RWPE1 (cell line): ENCODE results near the gene TBXT.

Experiments
- CTCF ChIA-PET: fragments of 350-600 bp; sonication (Branson Sonifier 250); formaldehyde crosslinking; extraction: SDS; loops from one replicate; lab custom pipeline; 2021; lab: Yijun Ruan, JAX
- POLR2A ChIA-PET: fragments of 400-600 bp; formaldehyde crosslinking; extraction: SDS; loops from one replicate; lab custom pipeline; 2020; ENCODE audit warnings: antibody characterized with exemption; ENCODE audit not compliant: low non-redundant PET; lab: Yijun Ruan, JAX
- DNase-seq: peaks from one replicate; pipeline ENCODE4 v3.0.0; 2012; ENCODE audit warnings: low spot score
- H3K27ac ChIP-seq: fragments of 450-650 bp; 2 replicates; pipeline ENCODE4 v1.5.1; 2017
- TF ChIP-seq, protein P1 (sequence below): fragments of 450-650 bp; conservative IDR thresholded peaks from 2 replicates; pipeline ENCODE4 v1.5.1; 2017; ENCODE audit warnings: low read depth, mild to moderate bottlenecking

The TBXT gene, protein sequence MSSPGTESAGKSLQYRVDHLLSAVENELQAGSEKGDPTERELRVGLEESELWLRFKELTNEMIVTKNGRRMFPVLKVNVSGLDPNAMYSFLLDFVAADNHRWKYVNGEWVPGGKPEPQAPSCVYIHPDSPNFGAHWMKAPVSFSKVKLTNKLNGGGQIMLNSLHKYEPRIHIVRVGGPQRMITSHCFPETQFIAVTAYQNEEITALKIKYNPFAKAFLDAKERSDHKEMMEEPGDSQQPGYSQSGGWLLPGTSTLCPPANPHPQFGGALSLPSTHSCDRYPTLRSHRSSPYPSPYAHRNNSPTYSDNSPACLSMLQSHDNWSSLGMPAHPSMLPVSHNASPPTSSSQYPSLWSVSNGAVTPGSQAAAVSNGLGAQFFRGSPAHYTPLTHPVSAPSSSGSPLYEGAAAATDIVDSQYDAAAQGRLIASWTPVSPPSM

DNA sequence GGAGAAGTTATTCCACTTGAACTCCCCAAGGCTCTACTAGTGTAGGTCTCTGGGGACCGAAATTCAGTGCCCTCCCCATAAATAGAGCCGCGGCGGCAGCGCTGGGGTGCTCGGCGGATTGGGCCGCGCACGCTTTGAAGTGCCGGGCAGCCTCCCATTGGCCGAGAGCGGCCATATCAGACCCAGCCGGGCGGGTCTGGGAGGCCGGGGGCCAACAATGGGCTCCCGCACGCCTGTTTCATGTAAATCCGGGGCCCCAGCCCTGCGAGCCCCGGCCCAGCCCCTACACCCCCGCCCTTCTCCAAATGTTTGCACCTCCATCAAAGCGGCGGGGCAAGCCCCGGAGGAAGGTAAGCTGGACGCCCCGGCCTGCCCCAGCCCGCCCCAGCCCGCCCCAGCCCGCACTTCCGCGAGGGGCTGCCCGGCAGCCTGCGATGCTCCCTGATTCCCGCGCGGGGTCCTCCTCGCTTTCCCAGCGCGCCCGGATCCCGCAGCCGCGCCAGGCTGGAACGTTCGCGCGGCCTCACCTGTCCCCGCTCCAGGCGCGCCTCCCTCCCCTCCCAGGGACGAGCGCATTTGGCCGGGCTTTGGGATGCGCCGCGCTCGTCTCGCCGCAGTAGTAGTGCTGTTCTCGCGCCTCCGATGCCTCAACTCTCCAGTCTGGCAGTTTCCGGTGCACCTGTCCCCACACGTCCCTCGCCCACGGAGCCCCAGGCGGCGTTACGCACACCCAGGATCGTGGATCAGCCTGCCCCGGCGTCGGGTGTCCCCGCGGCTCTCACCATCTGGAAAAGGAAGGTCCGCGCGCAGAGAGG, at the start of gene TBXT:
Gene TBXT (minus strand): TSS at position 51 of the 815 bp plus-strand sequence. CDS start 260 bp downstream, outside the sequence.
- H3K27ac ChIP-seq, result no peak within 1 kb of the TSS
- POLR2A ChIA-PET, result no interaction called here
- DNase-seq, result no peak
- TF ChIP-seq, protein P1, sequence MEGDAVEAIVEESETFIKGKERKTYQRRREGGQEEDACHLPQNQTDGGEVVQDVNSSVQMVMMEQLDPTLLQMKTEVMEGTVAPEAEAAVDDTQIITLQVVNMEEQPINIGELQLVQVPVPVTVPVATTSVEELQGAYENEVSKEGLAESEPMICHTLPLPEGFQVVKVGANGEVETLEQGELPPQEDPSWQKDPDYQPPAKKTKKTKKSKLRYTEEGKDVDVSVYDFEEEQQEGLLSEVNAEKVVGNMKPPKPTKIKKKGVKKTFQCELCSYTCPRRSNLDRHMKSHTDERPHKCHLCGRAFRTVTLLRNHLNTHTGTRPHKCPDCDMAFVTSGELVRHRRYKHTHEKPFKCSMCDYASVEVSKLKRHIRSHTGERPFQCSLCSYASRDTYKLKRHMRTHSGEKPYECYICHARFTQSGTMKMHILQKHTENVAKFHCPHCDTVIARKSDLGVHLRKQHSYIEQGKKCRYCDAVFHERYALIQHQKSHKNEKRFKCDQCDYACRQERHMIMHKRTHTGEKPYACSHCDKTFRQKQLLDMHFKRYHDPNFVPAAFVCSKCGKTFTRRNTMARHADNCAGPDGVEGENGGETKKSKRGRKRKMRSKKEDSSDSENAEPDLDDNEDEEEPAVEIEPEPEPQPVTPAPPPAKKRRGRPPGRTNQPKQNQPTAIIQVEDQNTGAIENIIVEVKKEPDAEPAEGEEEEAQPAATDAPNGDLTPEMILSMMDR, result no peak
- CTCF ChIA-PET, result no interaction called here

DNA sequence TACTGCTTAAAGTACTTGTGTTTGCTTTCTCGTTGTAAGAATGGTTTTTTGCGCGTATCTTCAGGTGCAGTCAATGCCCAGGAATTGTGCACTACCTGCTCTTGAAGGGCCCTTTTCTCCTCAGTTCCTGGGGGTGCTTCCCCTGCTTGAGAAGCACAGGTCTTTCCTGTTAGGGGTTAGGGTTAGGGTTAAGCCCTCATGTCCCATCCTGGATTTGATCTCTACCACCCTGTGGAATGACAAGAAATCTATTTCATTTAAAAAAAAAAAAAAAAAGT, 39.6 kb upstream of the TBXT start:
- H3K27ac ChIP-seq, result no peak overlapping the region
- ChIA-PET CTCF (no interaction called here), POLR2A (no interaction called here)
- no peak for DNase-seq
- TF ChIP-seq, protein P1, result no peak

DNA sequence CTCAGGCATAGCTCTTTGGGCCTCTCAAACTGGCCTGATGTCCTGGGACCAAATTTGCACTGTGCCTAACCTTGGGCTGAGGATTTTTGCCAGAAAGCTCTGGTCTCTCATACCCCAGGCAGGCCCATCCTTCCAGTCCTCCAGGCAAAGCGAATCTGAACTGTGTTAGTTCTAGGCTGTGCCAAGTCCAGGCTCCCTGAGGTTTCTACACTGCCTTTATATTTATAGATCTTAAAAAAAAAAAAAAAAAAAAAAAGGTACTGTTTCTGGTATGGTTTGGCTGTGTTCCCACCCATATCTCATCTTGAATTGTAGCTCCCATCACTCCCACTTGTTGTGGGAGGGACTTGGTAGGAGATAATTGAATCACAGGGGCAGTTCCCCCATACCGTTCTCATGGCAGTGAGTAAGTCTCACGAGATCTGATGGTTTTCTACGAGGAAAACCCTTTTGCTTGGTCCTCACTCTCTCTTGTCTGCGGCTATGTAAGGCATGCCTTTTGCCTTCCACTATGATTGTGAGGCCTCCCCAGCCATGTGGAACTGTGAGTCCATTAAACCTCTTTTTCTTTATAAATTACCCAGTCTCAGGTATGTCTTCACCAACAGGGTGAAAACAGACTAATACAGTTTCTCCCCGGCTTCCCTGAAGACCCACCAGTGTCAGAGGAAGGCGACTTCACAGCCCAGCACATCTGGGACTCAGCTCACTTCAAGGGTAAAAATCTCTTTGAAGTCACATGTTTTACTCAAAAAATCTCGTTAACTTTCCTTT, 39.0 kb upstream of the TBXT start:
- no peak for DNase-seq
- POLR2A ChIA-PET, result no interaction called here
- TF ChIP-seq, protein P1, result no peak
- CTCF ChIA-PET, result interaction anchor here (0.7 kb wide), 1 partner anchor 398 kb away, joined by 3 read pairs; no protein-coding TSS in a partner anchor
- H3K27ac ChIP-seq, result no peak overlapping the region

DNA sequence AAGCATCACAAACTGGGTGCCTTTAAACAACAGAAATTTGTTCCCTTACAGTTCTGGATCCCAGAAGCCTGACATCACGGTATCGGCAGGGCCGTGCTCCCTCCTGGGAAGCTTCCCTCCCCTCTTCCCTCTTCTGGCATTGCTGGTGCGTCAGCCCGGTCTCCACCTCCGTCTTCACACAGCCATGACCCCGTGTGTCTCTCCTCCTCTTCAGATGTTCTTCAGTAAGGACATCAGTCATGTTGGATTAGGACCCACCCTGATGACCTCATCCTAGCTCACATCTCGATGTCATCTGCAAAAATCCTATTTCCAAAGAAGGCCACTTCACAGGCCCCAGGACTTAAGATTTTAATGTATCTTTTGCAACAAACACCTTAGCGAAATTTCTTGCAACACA, 38.4 kb upstream of the TBXT start:
- CTCF ChIA-PET, result interaction anchor here (0.7 kb wide), 1 partner anchor 397 kb away, joined by 3 read pairs; no protein-coding TSS in a partner anchor

DNA sequence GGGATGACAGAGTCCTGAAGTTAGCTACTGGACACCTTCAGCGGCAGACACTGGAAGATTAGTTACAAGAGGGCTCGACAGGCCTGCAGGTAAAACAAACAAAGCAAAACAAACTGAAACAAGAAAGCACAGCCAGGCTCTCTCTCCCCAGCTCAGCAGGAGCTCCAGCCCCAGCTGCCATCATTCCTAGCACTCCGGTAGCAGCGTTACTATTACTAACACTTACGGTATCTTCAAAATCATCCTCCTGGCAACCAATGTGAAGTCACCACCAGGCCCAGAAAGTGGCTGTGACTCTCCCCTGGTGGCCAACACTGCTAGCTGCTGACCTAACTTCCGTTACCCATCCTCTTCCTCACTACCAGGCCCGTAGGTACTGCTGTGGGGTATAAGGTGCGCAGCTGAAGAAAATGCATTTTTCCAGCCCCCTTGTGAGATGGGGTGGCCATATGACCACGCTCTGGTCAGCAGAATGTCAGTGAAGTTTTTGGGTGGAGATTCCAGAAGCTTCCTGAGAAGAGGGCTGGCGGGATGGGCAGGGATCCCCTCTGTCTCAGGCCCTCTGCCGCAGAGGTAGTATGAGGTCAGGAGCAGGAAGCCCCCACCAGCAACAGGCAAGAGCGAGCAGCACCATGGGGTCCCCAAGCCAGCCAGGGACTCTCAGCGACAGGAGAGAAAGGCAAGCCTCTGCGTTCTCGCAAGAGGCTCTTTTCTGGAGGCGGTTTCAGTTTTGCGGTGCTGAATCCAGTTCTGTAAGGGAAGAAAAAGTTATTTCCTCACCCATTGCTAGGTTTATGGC, 37.4 kb upstream of the TBXT start:
- ChIA-PET CTCF (no interaction called here), POLR2A (no interaction called here)
- DNase-seq, result no peak

More for the DNA sequence above, 38.4 kb upstream of the TBXT start:
- no peak overlapping the region for H3K27ac ChIP-seq
- TF ChIP-seq, protein P1, result no peak
- no peak for DNase-seq
- POLR2A ChIA-PET, result no interaction called here

More for the DNA sequence above, 37.4 kb upstream of the TBXT start:
- TF ChIP-seq, protein P1, result no peak
- no peak overlapping the region for H3K27ac ChIP-seq
